ENCODE data around the gene NUMB.
A peak's percentile ranks its signal among the peaks of the same experiment; 100 is the strongest.

NUMB gene

GRCh38 chr14:73474952-73475351, 16.6 kb upstream of the NUMB start:
- TF ChIP-seq, protein P1, sequence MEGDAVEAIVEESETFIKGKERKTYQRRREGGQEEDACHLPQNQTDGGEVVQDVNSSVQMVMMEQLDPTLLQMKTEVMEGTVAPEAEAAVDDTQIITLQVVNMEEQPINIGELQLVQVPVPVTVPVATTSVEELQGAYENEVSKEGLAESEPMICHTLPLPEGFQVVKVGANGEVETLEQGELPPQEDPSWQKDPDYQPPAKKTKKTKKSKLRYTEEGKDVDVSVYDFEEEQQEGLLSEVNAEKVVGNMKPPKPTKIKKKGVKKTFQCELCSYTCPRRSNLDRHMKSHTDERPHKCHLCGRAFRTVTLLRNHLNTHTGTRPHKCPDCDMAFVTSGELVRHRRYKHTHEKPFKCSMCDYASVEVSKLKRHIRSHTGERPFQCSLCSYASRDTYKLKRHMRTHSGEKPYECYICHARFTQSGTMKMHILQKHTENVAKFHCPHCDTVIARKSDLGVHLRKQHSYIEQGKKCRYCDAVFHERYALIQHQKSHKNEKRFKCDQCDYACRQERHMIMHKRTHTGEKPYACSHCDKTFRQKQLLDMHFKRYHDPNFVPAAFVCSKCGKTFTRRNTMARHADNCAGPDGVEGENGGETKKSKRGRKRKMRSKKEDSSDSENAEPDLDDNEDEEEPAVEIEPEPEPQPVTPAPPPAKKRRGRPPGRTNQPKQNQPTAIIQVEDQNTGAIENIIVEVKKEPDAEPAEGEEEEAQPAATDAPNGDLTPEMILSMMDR (conservative IDR thresholded peaks at IDR 0.05; ENCODE audit: low read length): no peak

DNA sequence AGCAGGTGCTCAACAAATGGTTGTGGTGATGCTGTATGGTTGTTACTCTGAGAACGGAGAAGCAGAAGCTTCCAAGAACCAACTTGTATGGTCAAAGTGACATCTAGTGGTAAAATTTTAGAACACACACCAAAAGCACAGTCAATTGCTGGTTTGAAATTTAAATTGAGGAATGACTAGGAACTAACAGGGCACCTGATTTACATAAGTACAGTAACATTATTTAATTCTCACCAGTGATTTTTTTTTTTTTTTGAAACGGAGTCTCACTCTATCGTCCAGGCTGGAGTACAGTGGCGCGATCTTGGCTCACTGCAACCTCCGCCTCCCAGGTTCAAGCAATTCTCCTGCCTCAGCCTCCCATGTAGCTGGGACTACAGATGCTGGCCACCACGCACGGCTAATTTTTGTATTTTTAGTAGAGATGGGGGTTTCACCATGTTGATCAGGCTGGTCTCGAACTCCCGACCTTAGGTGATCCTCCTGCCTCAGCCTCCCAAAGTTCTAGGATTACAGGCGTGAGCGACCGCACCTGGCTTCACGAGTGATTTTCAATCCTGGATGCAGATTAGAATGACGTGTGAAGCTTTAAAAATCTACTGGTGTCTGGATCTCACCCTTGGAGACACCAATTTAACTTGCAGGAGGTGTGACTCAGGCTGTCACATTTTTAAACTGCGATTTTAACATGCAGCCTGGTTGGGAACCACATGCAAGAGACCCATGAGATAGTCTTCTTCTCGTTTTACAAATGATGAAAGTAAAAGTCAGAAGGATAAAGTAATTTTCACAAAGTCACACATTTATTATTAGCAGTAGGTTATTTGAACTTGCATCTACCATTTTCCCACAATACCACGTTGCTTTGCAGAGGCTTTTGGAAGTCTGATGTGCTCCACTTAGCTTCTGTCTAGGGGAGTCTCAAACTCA, 14.1 kb upstream of the NUMB start:
- H3K4me3 ChIP-seq (ENCODE audit: low read length): no peak overlapping the region
- TF ChIP-seq, protein P1 (conservative IDR thresholded peaks at IDR 0.05; ENCODE audit: low read length): peak; percentile 82
- peak; percentile 81 for DNase-seq (ENCODE audit: low read depth)

More at GRCh38 chr14:73474952-73475351, 16.6 kb upstream of the NUMB start:
- H3K4me3 ChIP-seq (ENCODE audit: low read length): no peak overlapping the region
- no peak for DNase-seq (ENCODE audit: low read depth)

- no peak overlapping the region for H3K4me3 ChIP-seq (ENCODE audit: low read length)
- DNase-seq (ENCODE audit: low read depth): no peak
- TF ChIP-seq, protein P1 (conservative IDR thresholded peaks at IDR 0.05; ENCODE audit: low read length): no peak
Observed at GRCh38 chr14:73471582-73472184, 13.3 kb upstream of the NUMB start.

GRCh38 chr14:73468828-73469375, 10.6 kb upstream of the NUMB start:
- TF ChIP-seq, protein P1 (conservative IDR thresholded peaks at IDR 0.05; ENCODE audit: low read length): no peak
- DNase-seq (ENCODE audit: low read depth): no peak
- no peak overlapping the region for H3K4me3 ChIP-seq (ENCODE audit: low read length)

GRCh38 chr14:73467800-73468199, 9.5 kb upstream of the NUMB start:
- H3K4me3 ChIP-seq (ENCODE audit: low read length): no peak overlapping the region
- peak; percentile 20 for DNase-seq (ENCODE audit: low read depth)

DNA sequence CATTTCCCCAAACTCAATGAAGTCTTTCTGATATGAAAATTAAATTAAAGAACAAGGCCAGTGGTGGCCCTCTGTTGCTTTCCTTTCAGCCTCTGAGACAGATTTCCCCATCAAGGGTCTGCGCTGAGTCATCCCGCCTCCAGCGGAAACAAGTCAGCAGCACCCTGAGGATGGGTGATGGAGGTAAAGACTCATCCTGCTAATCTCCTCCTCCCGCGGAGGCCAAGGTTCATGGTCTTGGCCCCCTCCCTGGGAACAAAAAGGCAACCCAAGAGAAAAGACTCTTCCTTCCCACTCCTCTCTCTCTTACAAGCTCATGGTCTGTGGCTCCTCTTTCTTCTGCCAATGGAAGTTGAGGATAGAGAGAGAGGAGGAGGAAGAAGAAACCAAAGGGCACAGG, 9.0 kb upstream of the NUMB start:
- no peak overlapping the region for H3K4me3 ChIP-seq (ENCODE audit: low read length)
- no peak for DNase-seq (ENCODE audit: low read depth)
- TF ChIP-seq, protein P1 (conservative IDR thresholded peaks at IDR 0.05; ENCODE audit: low read length): no peak

More at GRCh38 chr14:73467800-73468199, 9.5 kb upstream of the NUMB start:
- TF ChIP-seq, protein P1 (conservative IDR thresholded peaks at IDR 0.05; ENCODE audit: low read length): no peak

Measured in AG10803 (cell line).